ENCODE results near the gene ZNF554.

ZNF554 gene

GRCh38 chr19:2837430-2837829, 17.8 kb downstream of the ZNF554 start:
- DNase-seq = no peak

- DNase-seq = peak; percentile 97
Measured at GRCh38 chr19:2840794-2841791, 21.4 kb downstream of the ZNF554 start, which contains the start of gene ZNF555. Gene ZNF555 (plus strand): TSS chr19:2841475. CDS start chr19:2841573, 98 bp downstream.

GRCh38 chr19:2841855-2842574, 22.3 kb downstream of the ZNF554 start:
- no peak for DNase-seq

GRCh38 chr19:2845107-2845506, 25.4 kb downstream of the ZNF554 start:
- DNase-seq = no peak

GRCh38 chr19:2846180-2846894, 26.7 kb downstream of the ZNF554 start:
- no peak for DNase-seq

- no peak for DNase-seq
Measured at GRCh38 chr19:2847507-2847906, 27.8 kb downstream of the ZNF554 start.

- no peak for DNase-seq
Measured at GRCh38 chr19:2848616-2849015, 28.9 kb downstream of the ZNF554 start.

- DNase-seq = no peak
Measured at GRCh38 chr19:2850256-2850925, 30.7 kb downstream of the ZNF554 start.

GRCh38 chr19:2852598-2852997, 32.9 kb downstream of the ZNF554 start:
- no peak for DNase-seq

GRCh38 chr19:2853015-2853606, 33.4 kb downstream of the ZNF554 start:
- DNase-seq = no peak

- DNase-seq = no peak
Measured at GRCh38 chr19:2854849-2855248, 35.2 kb downstream of the ZNF554 start.

GRCh38 chr19:2856457-2857050, 36.9 kb downstream of the ZNF554 start:
- no peak for DNase-seq

- DNase-seq = no peak
Measured at GRCh38 chr19:2858864-2859263, 39.2 kb downstream of the ZNF554 start.

- no peak for DNase-seq
Measured at GRCh38 chr19:2863816-2864215, 44.1 kb downstream of the ZNF554 start.

GRCh38 chr19:2865334-2866100, 45.8 kb downstream of the ZNF554 start:
- DNase-seq = no peak

GRCh38 chr19:2866495-2867024, 46.9 kb downstream of the ZNF554 start:
- no peak for DNase-seq

- no peak for DNase-seq
Measured at GRCh38 chr19:2867025-2867991, 47.6 kb downstream of the ZNF554 start, which contains the start of gene ZNF556. Gene ZNF556 (plus strand): TSS chr19:2867335. CDS start chr19:2867422, 87 bp downstream.

- no peak for DNase-seq
Measured at GRCh38 chr19:2869618-2870017, 50.0 kb downstream of the ZNF554 start.

- peak; percentile 4 for DNase-seq
Measured at GRCh38 chr19:2872175-2872574, 52.5 kb downstream of the ZNF554 start.

All from activated CD4-positive, alpha-beta T cell treated with anti-CD3 and anti-CD28 coated beads, Interleukin-10, Interleukin-2, amounts not matched to agents 100 ng/mL and 50 ng/mL, durations not matched to agents 16 hours and 8 hours (primary cell).